HUES64 (cell line): ENCODE results near the gene E2F8.
A peak's percentile ranks its signal among the peaks of the same experiment; 100 is the strongest.

ENCODE experiments used
- H3K27ac ChIP-seq: 2 replicates; pipeline ENCODE4 v1.7.0; 2013; ENCODE audit warnings: low read depth, low read length, inconsistent platforms
- H3K27me3 ChIP-seq: 2 replicates; pipeline ENCODE4 v1.6.1; 2013; ENCODE audit warnings: mild to moderate bottlenecking, low read length; ENCODE audit not compliant: insufficient read depth
- H3K36me3 ChIP-seq: 2 replicates; pipeline ENCODE4 v1.6.1; 2013; ENCODE audit warnings: mild to moderate bottlenecking, low read length; ENCODE audit not compliant: insufficient read depth
- H3K4me1 ChIP-seq: 2 replicates; pipeline ENCODE4 v1.6.1; 2013; ENCODE audit warnings: mild to moderate bottlenecking, low read length, moderate library complexity; ENCODE audit not compliant: insufficient read depth
- H3K4me3 ChIP-seq: 2 replicates; pipeline ENCODE4 v1.5.1; 2013; ENCODE audit warnings: mild to moderate bottlenecking, low read length, moderate library complexity
- H3K9ac ChIP-seq: 2 replicates; pipeline ENCODE4 v1.6.1; 2013; ENCODE audit warnings: mild to moderate bottlenecking, low read depth, low read length
- H3K9me3 ChIP-seq: 2 replicates; pipeline ENCODE4 v1.6.1; 2013; ENCODE audit warnings: low read depth, low read length; ENCODE audit not compliant: insufficient read depth
- WGBS: fragments of 150-250, 120-280 bp; methylation state at CpG from one replicate; pipeline ENCODE4 v1.1.7; 2013; ENCODE audit warnings: missing lambda C conversion rate; 5-methylcytosine and 5-hydroxymethylcytosine counted together

Gene E2F8

DNA sequence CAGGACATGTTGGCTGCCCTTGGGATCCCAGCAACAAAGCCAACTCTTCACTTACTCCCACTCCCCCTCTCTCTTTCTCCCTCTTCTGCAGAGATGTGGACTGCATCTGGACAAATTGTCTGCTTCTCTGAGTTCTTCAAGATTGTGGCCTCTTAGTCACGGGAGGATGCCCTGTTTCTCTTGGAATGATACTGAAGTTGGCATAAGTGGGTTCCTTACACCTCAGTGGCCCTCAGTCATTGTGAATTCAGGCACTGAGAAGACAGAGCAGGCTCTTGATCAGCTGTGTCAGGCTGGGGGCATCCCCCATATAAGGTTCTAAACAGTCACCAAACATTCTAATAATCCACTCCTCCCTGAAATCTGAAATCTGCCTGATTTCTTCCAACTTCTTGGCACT is 6.1 kb upstream of the E2F8 start:
- Histone ChIP-seq H3K9ac (no peak overlapping the region), H3K4me3 (no peak overlapping the region), H3K4me1 (no peaks in the 10 kb centered on the region), H3K36me3 (no peaks in the 10 kb centered on the region), H3K9me3 (peaks cover 3% of the 10 kb centered on the region; the same call in 1 of the 2 replicates), H3K27me3 (peaks cover 28% of the 10 kb centered on the region), H3K27ac (no peak overlapping the region)
- 83% methylated on average over 1 of the region's 1 CpG for WGBS

DNA sequence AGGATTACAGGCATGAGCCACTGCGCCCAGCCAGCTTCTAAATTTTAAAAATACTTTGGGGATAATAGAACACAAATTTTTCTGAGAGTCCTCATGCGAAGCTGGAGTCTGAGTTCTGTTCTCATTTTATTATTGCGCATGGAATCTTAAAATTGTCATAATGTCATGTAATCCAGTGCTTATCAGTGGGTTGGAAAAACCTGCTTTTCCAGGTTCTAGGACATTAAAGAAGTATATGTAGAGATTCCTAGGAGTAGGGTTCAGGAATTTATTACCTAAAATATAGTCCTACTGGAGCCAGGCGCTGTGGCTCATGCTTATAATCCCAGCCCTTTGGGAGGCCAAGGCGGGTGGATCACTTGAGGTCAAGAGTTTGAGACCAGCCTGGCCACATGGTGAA is 4.6 kb upstream of the E2F8 start:
- peaks cover 31% of the 10 kb centered on the region for H3K27me3 ChIP-seq
- H3K9me3 ChIP-seq = peaks cover 3% of the 10 kb centered on the region; the same call in 1 of the 2 replicates
- no peak overlapping the region for H3K9ac ChIP-seq
- no peaks in the 10 kb centered on the region for H3K4me1 ChIP-seq
- WGBS = 82% methylated on average over 5 of the region's 5 CpGs
- no peak overlapping the region for H3K27ac ChIP-seq
- no peaks in the 10 kb centered on the region for H3K36me3 ChIP-seq
- H3K4me3 ChIP-seq = no peak overlapping the region

DNA sequence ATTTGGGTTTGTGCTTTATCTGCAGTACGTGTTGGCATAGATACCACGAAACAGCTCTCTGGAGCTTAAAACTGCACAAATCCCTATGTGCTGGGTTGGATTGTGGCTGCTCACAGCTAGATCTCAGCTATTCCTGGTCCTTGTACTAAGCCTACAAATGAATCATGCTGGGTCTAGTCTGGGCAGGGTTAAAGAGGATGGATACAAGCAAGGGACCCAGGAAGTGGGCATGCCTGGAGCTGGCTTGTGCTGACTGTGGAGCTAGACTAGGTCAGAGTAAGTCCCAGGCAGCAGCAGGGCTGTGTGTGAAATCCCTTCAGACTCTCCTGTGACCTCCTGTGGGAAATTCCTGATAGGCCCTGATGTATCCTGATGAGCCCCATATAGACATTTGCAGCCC is 3.9 kb upstream of the E2F8 start:
- H3K9ac ChIP-seq = no peak overlapping the region

DNA sequence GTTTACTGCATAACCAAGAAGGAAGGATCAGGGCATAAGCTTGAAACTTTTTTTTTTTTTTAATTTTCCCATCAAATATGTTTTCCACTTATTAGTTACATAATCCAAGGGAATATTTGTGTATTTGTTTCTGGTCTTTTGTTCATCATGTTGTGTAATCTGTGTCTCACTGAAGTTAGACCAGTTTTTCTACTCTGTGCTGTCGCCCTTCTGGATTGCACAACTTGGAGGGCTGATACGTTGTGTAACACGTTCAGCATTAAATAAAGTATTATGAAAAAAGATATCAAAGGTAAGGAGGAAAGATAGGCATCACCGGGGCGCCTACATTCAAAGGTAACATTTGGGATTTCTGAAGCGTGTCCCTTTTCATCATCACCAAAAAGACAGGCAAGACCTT is 3.3 kb upstream of the E2F8 start:
- peaks cover 40% of the 10 kb centered on the region for H3K27me3 ChIP-seq
- no peak overlapping the region for H3K9ac ChIP-seq
- no peak overlapping the region for H3K4me3 ChIP-seq
- H3K27ac ChIP-seq = no peak overlapping the region
- H3K4me1 ChIP-seq = peaks cover 3% of the 10 kb centered on the region; the same call in 1 of the 2 replicates
- no peaks in the 10 kb centered on the region for H3K36me3 ChIP-seq
- WGBS = 89% methylated on average over 6 of the region's 6 CpGs
- H3K9me3 ChIP-seq = no peaks in the 10 kb centered on the region

More for the DNA sequence above, 3.9 kb upstream of the E2F8 start:
- peaks cover 3% of the 10 kb centered on the region; the same call in 1 of the 2 replicates for H3K4me1 ChIP-seq
- H3K9me3 ChIP-seq = 0 out of 2 replicates have a peak, but pooled peaks cover under 1% of the 10 kb centered on the region
- no peak overlapping the region for H3K4me3 ChIP-seq
- H3K36me3 ChIP-seq = no peaks in the 10 kb centered on the region
- 94% methylated on average over 2 of the region's 2 CpGs for WGBS
- H3K27ac ChIP-seq = no peak overlapping the region
- peaks cover 36% of the 10 kb centered on the region for H3K27me3 ChIP-seq

DNA sequence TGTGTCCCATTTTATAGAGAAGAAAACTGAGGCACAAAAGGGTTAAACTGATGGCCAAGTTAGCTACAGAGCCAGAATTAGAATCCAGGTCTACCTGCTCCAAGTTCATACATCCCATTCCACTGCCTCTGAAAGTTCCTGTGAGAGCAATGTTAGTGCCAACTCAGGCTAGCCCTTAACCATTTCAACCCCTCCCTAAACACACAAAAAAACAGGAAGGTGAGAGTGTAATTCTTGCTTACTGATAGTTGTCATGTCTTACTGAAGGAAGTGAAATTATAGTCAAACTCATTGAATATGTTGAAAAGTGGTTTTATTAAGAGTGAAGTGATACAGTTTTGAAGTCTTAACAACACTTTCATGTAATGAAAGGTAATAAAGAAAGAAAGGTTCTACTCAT is 2.9 kb upstream of the E2F8 start:
- H3K27ac ChIP-seq = no peak overlapping the region
- peaks cover 40% of the 10 kb centered on the region for H3K27me3 ChIP-seq
- H3K4me3 ChIP-seq = no peak overlapping the region
- H3K4me1 ChIP-seq = peaks cover 3% of the 10 kb centered on the region; the same call in 1 of the 2 replicates
- no peaks in the 10 kb centered on the region for H3K36me3 ChIP-seq
- H3K9ac ChIP-seq = no peak overlapping the region
- no peaks in the 10 kb centered on the region for H3K9me3 ChIP-seq

DNA sequence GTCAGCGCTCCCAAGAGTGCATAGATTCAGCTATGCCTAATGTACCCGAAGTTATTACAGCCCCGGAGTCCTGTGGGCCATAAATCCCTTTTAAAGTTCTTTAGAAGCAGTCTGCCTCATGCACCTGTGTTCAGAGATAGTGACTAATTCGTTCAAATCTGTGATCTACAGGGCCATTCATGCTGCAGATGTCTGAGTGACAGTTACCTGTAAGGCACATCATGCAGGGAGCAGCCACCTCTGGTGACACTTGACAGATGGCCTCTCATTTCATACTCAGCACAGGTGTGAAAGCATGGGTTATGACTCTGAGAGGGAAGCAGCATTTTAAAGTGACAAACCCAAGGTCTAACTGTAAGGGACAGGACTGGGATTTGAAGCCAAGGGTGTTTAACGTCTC is 2.4 kb upstream of the E2F8 start:
- Histone ChIP-seq H3K9ac (no peak overlapping the region), H3K27me3 (peaks cover 40% of the 10 kb centered on the region), H3K36me3 (no peaks in the 10 kb centered on the region), H3K4me1 (peaks cover 3% of the 10 kb centered on the region; the same call in 1 of the 2 replicates), H3K4me3 (peak overlapping the region; percentile 81; the same call in 1 of the 2 replicates), H3K9me3 (no peaks in the 10 kb centered on the region), H3K27ac (no peak overlapping the region)
- 67% methylated on average over 5 of the region's 5 CpGs for WGBS

DNA sequence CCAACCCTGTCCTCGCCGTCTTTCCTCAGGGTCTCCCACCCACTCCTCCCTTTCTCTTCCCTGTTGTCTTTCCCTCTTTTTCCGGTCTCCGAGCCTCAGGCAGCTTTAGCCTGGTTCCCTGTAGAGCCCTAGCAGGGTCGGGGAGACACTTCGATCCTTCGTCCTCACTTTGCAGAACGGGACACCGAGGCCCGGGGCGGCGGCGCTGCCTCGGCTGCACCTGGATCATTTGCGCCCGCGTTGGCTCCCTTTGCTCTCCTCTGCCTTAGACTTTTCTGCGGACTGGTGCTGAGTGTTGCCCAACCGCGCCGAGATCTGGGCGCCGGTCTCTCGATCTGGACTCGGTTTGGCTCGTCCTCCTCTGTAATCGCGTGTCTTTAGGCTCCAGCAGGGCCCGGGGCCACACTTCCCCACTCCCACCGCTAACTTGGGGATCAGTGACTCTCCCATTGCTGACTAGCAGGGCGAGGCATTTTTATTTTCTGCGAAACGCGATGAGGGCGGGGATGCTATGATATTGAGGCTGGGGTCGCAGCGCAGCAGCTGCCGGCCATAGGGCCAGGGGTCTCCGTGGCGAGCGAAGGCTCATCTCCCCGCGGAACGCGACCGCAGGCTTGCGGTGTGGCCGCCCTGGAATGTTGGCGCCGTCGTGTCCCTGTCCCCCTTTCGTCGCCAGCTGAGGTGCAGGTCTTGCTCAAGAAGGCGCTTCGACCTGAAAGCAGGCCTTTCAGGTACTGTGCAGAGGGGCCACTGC is 1.6 kb upstream of the E2F8 start:
- Histone ChIP-seq H3K4me1 (peaks cover 3% of the 10 kb centered on the region; the same call in 1 of the 2 replicates), H3K27ac (no peak overlapping the region), H3K36me3 (peaks cover 4% of the 10 kb centered on the region), H3K9ac (peak overlapping the region; percentile 61), H3K9me3 (no peaks in the 10 kb centered on the region), H3K4me3 (peak overlapping the region; percentile 81), H3K27me3 (peaks cover 40% of the 10 kb centered on the region)
- WGBS = 6% methylated on average over 55 of the region's 55 CpGs

DNA sequence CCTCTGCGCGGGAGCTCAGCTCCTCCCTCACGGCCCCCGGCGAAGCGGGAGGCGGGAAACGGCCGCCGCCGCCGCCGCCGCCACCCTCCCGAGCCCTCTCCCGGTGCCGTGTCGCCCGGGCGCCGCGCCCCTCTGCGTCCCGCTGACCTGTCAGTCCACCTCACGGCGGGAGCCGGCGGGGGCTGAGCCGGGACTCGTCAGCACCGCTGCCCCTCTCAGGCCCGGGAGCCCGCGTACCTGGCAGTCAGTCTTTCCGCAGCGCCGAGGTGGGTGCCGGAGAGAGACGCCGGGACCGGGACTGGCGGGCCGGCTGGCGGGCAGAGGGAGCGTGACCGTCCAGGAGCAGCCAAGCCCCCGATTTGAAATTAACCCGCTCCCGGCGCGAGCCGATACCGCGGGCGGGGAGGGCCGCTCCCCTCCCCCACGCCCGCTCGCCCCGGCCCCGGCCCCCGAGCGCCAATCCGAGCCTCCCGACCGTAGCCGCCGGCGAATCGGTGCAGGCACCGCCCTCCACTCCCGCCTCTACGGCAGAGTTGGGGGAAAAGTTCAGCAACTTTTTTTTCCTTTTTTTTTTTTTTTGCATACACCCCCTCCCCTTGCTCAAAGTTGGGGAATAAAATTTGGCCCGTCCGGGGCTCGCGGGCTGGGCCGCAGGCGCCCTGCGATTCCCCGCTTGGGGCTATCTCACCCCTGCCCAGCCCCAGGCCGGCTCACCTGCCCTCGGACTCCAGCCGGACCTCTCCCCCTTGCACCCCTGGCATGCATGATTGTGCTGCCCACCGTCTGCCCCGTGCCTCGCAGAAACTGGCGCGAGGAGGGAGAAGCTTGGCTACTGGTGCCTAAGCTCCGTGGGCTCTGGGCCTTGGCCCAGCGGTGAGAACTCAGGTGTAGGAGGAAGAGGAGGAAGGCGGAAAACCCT is 774 bp upstream of the E2F8 start:
- peaks cover 40% of the 10 kb centered on the region for H3K27me3 ChIP-seq
- H3K4me1 ChIP-seq = peaks cover 3% of the 10 kb centered on the region; the same call in 1 of the 2 replicates
- peak overlapping the region; percentile 91; the same call in 1 of the 2 replicates for H3K27ac ChIP-seq
- under 1% methylated on average over 90 of the region's 92 CpGs for WGBS
- peak overlapping the region; percentile 81 for H3K4me3 ChIP-seq
- H3K36me3 ChIP-seq = peaks cover 13% of the 10 kb centered on the region
- H3K9me3 ChIP-seq = no peaks in the 10 kb centered on the region
- H3K9ac ChIP-seq = peak overlapping the region; percentile 83

DNA sequence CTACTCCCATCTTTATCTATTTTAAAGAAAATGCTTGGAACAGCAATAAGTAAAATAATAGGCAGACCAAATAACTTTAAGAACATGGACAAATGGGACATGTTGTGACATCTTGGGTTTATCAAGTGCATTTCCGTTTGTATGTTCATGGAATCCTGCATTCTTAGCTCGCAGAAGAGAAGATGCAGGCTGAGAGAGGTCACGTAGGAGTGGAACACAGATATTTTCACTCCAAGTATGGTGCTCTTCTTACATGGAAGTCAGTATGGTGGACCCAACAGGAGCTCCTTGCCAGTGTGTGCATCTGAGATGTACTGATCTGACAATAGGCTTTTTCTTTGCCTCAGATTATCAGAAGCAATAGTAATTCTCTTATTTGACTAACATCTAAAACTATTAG is 1.7 kb downstream of the E2F8 start:
- no peak overlapping the region for H3K9ac ChIP-seq
- H3K36me3 ChIP-seq = peaks cover 28% of the 10 kb centered on the region
- H3K27me3 ChIP-seq = peaks cover 34% of the 10 kb centered on the region
- H3K4me1 ChIP-seq = peaks cover 3% of the 10 kb centered on the region; the same call in 1 of the 2 replicates
- H3K9me3 ChIP-seq = no peaks in the 10 kb centered on the region
- no peak overlapping the region for H3K27ac ChIP-seq
- 92% methylated on average over 3 of the region's 3 CpGs for WGBS
- H3K4me3 ChIP-seq = no peak overlapping the region

DNA sequence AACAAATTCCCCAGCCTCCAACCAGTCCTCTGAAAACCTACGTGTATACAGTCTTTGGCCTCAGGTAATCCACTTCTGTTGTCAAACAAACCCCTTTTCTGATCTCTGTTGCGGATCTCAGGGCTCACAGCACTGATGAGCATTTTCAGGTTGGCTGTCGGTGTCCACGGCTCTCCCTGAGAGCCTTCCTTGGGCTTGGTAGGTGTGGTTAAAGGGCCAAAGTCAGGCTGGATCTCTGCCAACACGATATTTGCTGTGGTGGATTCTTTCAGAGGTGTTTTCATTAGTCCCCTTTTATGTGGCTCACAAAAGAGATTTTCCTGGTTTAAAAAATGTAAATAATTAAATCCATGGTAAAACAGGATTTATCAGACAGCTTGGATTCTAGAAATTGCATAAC is 2.9 kb downstream of the E2F8 start:
- peaks cover 34% of the 10 kb centered on the region for H3K36me3 ChIP-seq
- no peak overlapping the region for H3K4me3 ChIP-seq
- H3K27ac ChIP-seq = no peak overlapping the region
- H3K27me3 ChIP-seq = peaks cover 22% of the 10 kb centered on the region
- H3K9ac ChIP-seq = no peak overlapping the region
- 86% methylated on average over 5 of the region's 5 CpGs for WGBS
- no peaks in the 10 kb centered on the region for H3K9me3 ChIP-seq
- H3K4me1 ChIP-seq = peaks cover 3% of the 10 kb centered on the region; the same call in 1 of the 2 replicates

DNA sequence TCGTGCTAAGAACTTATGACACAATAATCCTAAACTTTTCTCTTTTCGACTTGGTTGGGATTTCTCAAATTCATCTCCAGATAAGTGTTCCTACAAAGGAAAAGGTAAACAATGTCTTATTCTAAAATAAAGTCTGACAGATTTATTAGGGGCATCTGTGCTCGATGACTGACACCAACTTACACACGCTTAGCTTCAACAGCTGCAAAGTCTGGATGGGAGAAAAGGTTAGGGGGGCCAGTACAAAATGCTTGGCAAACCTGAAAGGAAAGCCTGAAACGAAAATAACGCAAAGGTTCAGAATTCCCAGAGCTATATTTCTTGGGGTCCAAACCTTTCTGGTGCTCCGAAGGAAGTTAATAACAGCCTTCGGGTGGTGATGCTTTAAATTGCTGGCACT is 3.4 kb downstream of the E2F8 start:
- WGBS = 97% methylated on average over 8 of the region's 8 CpGs
- Histone ChIP-seq H3K4me1 (peaks cover 3% of the 10 kb centered on the region; the same call in 1 of the 2 replicates), H3K9ac (no peak overlapping the region), H3K27ac (no peak overlapping the region), H3K4me3 (no peak overlapping the region), H3K36me3 (peaks cover 37% of the 10 kb centered on the region), H3K9me3 (no peaks in the 10 kb centered on the region), H3K27me3 (peaks cover 17% of the 10 kb centered on the region)
